HCT116 (cell line): ENCODE measurements around the gene ACSL3. TPM values are rescaled to one million over a fixed set of nuclear protein-coding genes. Genes with fewer than 3 reads are reported as not detected.

Source experiments
- ATAC-seq: fragments of 200-7000 bp; cut with Tn5 transposase; 2 replicates; pipeline ENCODE4 v1.9.1; 2020; ENCODE audit warnings: mild to moderate bottlenecking, moderate library complexity
- BruUV-seq: library from RNA; stranded (reverse); fragments of 400-500 nt; replicated peaks from 2 replicates; lab custom pipeline; 2021; lab: Mats Ljungman, UMichigan
- CTCF ChIA-PET: fragments of 300-600 bp; sonication (Branson Sonifier 250); formaldehyde crosslinking; loops from one replicate; lab custom pipeline; 2021; ENCODE audit warnings: antibody characterized with exemption; lab: Charles Lee
- POLR2A ChIA-PET: fragments of 300-600, 350-600 bp; sonication (Branson Sonifier 250); formaldehyde crosslinking; loops from one replicate; lab custom pipeline; 2021; ENCODE audit warnings: antibody characterized with exemption; lab: Charles Lee
- RAD21 ChIA-PET, 2 experiments: fragments of 300-600 bp; sonication (Branson Sonifier 250); formaldehyde crosslinking; loops; one replicate each; lab custom pipeline; 2023; ENCODE audit warnings: low total read pairs in 2 of 2; ENCODE audit not compliant: uncharacterized antibody in 2 of 2, unreplicated experiment in 2 of 2, low non-redundant PET in 1 of 2; lab: Charles Lee
- DNase-seq: peaks from one replicate; pipeline ENCODE4 v3.0.0-alpha.2; 2010; ENCODE audit warnings: low read depth, low spot score
- H2AFZ ChIP-seq: fragments of 200-600 bp; shearing (Covaris generic), sonication (generic); 2 replicates; pipeline ENCODE4 v1.6.1; 2017; ENCODE audit warnings: low read depth, mixed run types, mixed read lengths, antibody characterized with exemption, low read length; ENCODE audit not compliant: poor library complexity, severe bottlenecking
- H3K27ac ChIP-seq: 2 replicates; pipeline ENCODE4 v1.5.1; 2012; ENCODE audit warnings: low read depth, low read length
- H3K27me3 ChIP-seq: fragments of 200-600 bp; sonication (generic); 2 replicates; pipeline ENCODE4 v1.6.1; 2016; ENCODE audit warnings: mixed run types, low read length, mixed read lengths; ENCODE audit not compliant: insufficient read depth
- H3K36me3 ChIP-seq, 2 experiments: fragments of 200-500 bp in 1 of 2; fragments of 200-600 bp in 1 of 2; sonication (Bioruptor generic) in 1 of 2; sonication (generic) in 1 of 2; 2 replicates each; pipeline versions ENCODE4 v1.5.1 to v1.6.1; 2014 to 2016; ENCODE audit warnings: low read length in 2 of 2, inconsistent platforms in 1 of 2, mixed read lengths in 1 of 2, mixed run types in 1 of 2; ENCODE audit not compliant: insufficient read depth in 2 of 2, control insufficient read depth in 1 of 2
- H3K4me1 ChIP-seq, 2 experiments: fragments of 200-600 bp in 1 of 2; sonication (generic) in 1 of 2; 2 replicates each; pipeline versions ENCODE4 v1.5.1 to v1.6.1; 2012 to 2017; ENCODE audit warnings: low read length in 2 of 2, inconsistent platforms in 1 of 2, mild to moderate bottlenecking in 1 of 2, mixed read lengths in 1 of 2, mixed run types in 1 of 2, moderate library complexity in 1 of 2; ENCODE audit not compliant: insufficient read depth in 2 of 2, control insufficient read depth in 1 of 2
- H3K4me2 ChIP-seq: fragments of 200-600 bp; sonication (generic); 2 replicates; pipeline ENCODE4 v1.6.1; 2017; ENCODE audit warnings: mixed run types, low read length, mixed read lengths
- H3K4me3 ChIP-seq, 2 experiments: fragments of 200-600 bp in 1 of 2; sonication (generic) in 1 of 2; replicated peaks in 1 of 2; 2 replicates each; pipeline ENCODE4 v1.5.1; 2011 to 2016; ENCODE audit warnings: low read length in 2 of 2, control low read depth in 1 of 2, low read depth in 1 of 2, mild to moderate bottlenecking in 1 of 2, mixed read lengths in 1 of 2, mixed run types in 1 of 2
- H3K79me2 ChIP-seq: fragments of 200-600 bp; sonication (generic); 2 replicates; pipeline ENCODE4 v1.6.1; 2017; ENCODE audit warnings: mild to moderate bottlenecking, mixed run types, low read length, moderate library complexity, mixed read lengths; ENCODE audit not compliant: insufficient read depth
- H3K9ac ChIP-seq: fragments of 200-600 bp; sonication (generic); 2 replicates; pipeline ENCODE4 v1.6.1; 2016; ENCODE audit warnings: low read length, mixed read lengths
- H3K9me2 ChIP-seq: fragments of 200-600 bp; sonication (generic), shearing (Covaris generic); 2 replicates; pipeline ENCODE4 v1.6.1; 2017; ENCODE audit warnings: mixed run types, mild to moderate bottlenecking, moderate library complexity; ENCODE audit not compliant: insufficient read depth
- H3K9me3 ChIP-seq, 2 experiments: fragments of 200-500 bp in 1 of 2; fragments of 200-600 bp in 1 of 2; sonication (Bioruptor generic) in 1 of 2; sonication (generic) in 1 of 2; 2 replicates each; pipeline ENCODE4 v1.6.1; 2014 to 2017; ENCODE audit warnings: low read length in 2 of 2, mixed read lengths in 2 of 2, inconsistent platforms in 1 of 2, low read depth in 1 of 2, mild to moderate bottlenecking in 1 of 2, mixed run types in 1 of 2, moderate library complexity in 1 of 2; ENCODE audit not compliant: control insufficient read depth in 1 of 2, insufficient read depth in 1 of 2
- H4K20me1 ChIP-seq: fragments of 200-600 bp; sonication (generic), shearing (Covaris generic); 2 replicates; pipeline ENCODE4 v1.6.1; 2017; ENCODE audit warnings: mixed run types, mild to moderate bottlenecking, moderate library complexity; ENCODE audit not compliant: insufficient read depth
- CBX3 ChIP-seq: IDR thresholded peaks from 2 replicates; pipeline ENCODE4 v1.6.1; 2012; ENCODE audit warnings: low read depth
- CEBPB ChIP-seq: IDR thresholded peaks from 2 replicates; pipeline ENCODE4 v1.6.1; 2012; ENCODE audit warnings: low read depth
- EGR1 ChIP-seq: IDR thresholded peaks from 2 replicates; pipeline ENCODE4 v1.6.1; 2012; ENCODE audit warnings: low read depth
- ELF1 ChIP-seq: IDR thresholded peaks from 2 replicates; pipeline ENCODE4 v1.6.1; 2012; ENCODE audit warnings: low read depth, borderline replicate concordance
- EZH2 ChIP-seq: fragments of 200-600 bp; sonication (generic); IDR thresholded peaks from 2 replicates; pipeline ENCODE4 v1.6.1; 2017; ENCODE audit warnings: antibody characterized with exemption, mixed run types
- EZH2phosphoT487 ChIP-seq: fragments of 200-600 bp; IDR thresholded peaks from 2 replicates; pipeline ENCODE4 v1.6.1; 2018; ENCODE audit warnings: antibody characterized with exemption, borderline replicate concordance
- FOSL1 ChIP-seq: IDR thresholded peaks from 2 replicates; pipeline ENCODE4 v1.6.1; 2012; ENCODE audit warnings: low read depth
- POLR2A ChIP-seq: IDR thresholded peaks from 2 replicates; pipeline ENCODE4 v1.7.0; 2011; ENCODE audit warnings: borderline replicate concordance; ENCODE audit not compliant: insufficient read depth, insufficient read length; ENCODE audit errors: extremely low read depth
- POLR2AphosphoS5 ChIP-seq: IDR thresholded peaks from 2 replicates; pipeline ENCODE4 v1.6.1; 2011; ENCODE audit warnings: mild to moderate bottlenecking, low read depth, low read length, moderate library complexity
- REST ChIP-seq: IDR thresholded peaks from 2 replicates; pipeline ENCODE4 v1.6.1; 2012; ENCODE audit warnings: low read depth
- SRF ChIP-seq: IDR thresholded peaks from 2 replicates; pipeline ENCODE4 v1.6.1; 2012; ENCODE audit warnings: low read depth
- YY1 ChIP-seq: IDR thresholded peaks from 2 replicates; pipeline ENCODE4 v1.6.1; 2011; ENCODE audit warnings: low read length, low read depth, moderate library complexity, mild to moderate bottlenecking; ENCODE audit not compliant: insufficient replicate concordance; ENCODE audit errors: extremely low read depth
- ZFX ChIP-seq: fragments of 450-650 bp; IDR thresholded peaks from 2 replicates; pipeline ENCODE4 v1.6.1; 2017
- ZNF274 ChIP-seq: fragments of 200-500 bp; sonication (Bioruptor generic); IDR thresholded peaks from 2 replicates; pipeline ENCODE4 v1.6.1; 2014; ENCODE audit warnings: mild to moderate bottlenecking, low read depth, low read length, inconsistent platforms
- intact Hi-C: fragments of 100-400 bp; cut with micrococcal nuclease; formaldehyde crosslinking; loops from 2 replicates; pipeline ENCODE4 v1.10.0; 2022
- total RNA-seq: library from RNA; stranded (reverse); gene quantifications from one replicate; pipeline ENCODE4 v1.2.1, GENCODE V29; 2021; ENCODE audit not compliant: unreplicated experiment
- TF ChIP-seq, protein P1 (sequence below): IDR thresholded peaks from 2 replicates; pipeline ENCODE4 v1.6.1; 2012
- TF ChIP-seq, protein P2 (sequence below): IDR thresholded peaks from 2 replicates; pipeline ENCODE4 v1.6.1; 2011; ENCODE audit warnings: mild to moderate bottlenecking, low read length, moderate library complexity; ENCODE audit not compliant: insufficient replicate concordance; ENCODE audit errors: extremely low read depth

Gene ACSL3
- total RNA-seq, 1 experiment from 2014 or later: 142 TPM

GRCh38 chr2:222823183-222823930 lies 37.5 kb upstream of the ACSL3 start:
- no peak for TF ChIP-seq REST
- no peak for TF ChIP-seq POLR2AphosphoS5
- TF ChIP-seq, protein P1, sequence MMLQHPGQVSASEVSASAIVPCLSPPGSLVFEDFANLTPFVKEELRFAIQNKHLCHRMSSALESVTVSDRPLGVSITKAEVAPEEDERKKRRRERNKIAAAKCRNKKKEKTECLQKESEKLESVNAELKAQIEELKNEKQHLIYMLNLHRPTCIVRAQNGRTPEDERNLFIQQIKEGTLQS: no peak
- TF ChIP-seq CBX3: no peak
- TF ChIP-seq EGR1: no peak
- TF ChIP-seq EZH2: no peak
- TF ChIP-seq ZFX: no peak
- TF ChIP-seq EZH2phosphoT487: no peak
- TF ChIP-seq, protein P2, sequence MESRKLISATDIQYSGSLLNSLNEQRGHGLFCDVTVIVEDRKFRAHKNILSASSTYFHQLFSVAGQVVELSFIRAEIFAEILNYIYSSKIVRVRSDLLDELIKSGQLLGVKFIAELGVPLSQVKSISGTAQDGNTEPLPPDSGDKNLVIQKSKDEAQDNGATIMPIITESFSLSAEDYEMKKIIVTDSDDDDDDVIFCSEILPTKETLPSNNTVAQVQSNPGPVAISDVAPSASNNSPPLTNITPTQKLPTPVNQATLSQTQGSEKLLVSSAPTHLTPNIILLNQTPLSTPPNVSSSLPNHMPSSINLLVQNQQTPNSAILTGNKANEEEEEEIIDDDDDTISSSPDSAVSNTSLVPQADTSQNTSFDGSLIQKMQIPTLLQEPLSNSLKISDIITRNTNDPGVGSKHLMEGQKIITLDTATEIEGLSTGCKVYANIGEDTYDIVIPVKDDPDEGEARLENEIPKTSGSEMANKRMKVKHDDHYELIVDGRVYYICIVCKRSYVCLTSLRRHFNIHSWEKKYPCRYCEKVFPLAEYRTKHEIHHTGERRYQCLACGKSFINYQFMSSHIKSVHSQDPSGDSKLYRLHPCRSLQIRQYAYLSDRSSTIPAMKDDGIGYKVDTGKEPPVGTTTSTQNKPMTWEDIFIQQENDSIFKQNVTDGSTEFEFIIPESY: no peak
- TF ChIP-seq SRF: no peak
- TF ChIP-seq FOSL1: no peak
- TF ChIP-seq ZNF274: no peak
- no peak for TF ChIP-seq CEBPB
- no peak for TF ChIP-seq POLR2A
- no peak for TF ChIP-seq ELF1
- TF ChIP-seq YY1: no peak
- Histone ChIP-seq H3K27me3 (no peaks in the 10 kb centered on the region), H3K36me3 (no peaks in the 10 kb centered on the region), H3K9me2 (no peaks in the 10 kb centered on the region), H3K9me3 (no peaks in the 10 kb centered on the region), H3K27ac (no peak overlapping the region), H3K79me2 (no peaks in the 10 kb centered on the region), H3K4me1 (no peaks in the 10 kb centered on the region), H3K9ac (no peak overlapping the region), H4K20me1 (no peaks in the 10 kb centered on the region), H3K4me2 (no peak overlapping the region), H3K4me3 (no peak overlapping the region), H2AFZ (no peak overlapping the region)
- intact Hi-C loops: no loop called here
- ATAC-seq (no peak), DNase-seq (no peak)
- ChIA-PET CTCF (no interaction called here), RAD21 (no interaction called here), POLR2A (no interaction called here)
- no TSS peak for BruUV-seq
